ENCODE results near the gene SLC8A1.

GRCh38 chr2:40161986-40162385, 289.9 kb downstream of the SLC8A1 start:
- TF ChIP-seq CTCF (IDR thresholded peaks at IDR 0.05 in 4 of 5, conservative IDR thresholded peaks at IDR 0.05 in 1 of 5) (no peak), POLR2A (IDR thresholded peaks at IDR 0.05) (no peak)
